Esophagus muscularis mucosa (tissue), 3 donors: ENCODE data around the gene SPC25.

Experiments
- POLR2A ChIP-seq: fragments of 450-650 bp; IDR thresholded peaks from one replicate; pipeline ENCODE4 v1.6.1; 2017; ENCODE audit warnings: antibody characterized with exemption, moderate library complexity, mild to moderate bottlenecking, low read depth
- POLR2AphosphoS5 ChIP-seq, 2 donors: sonication (generic); formaldehyde crosslinking; IDR thresholded peaks; one replicate each; pipeline ENCODE4 v1.6.1; 2017; ENCODE audit warnings: antibody characterized with exemption in 2 of 2
- TF ChIP-seq, protein P1 (sequence below), 3 experiments: fragments of 200-600 bp in 2 of 3; fragments of 450-650 bp in 1 of 3; sonication (generic) in 2 of 3; IDR thresholded peaks; one replicate each; pipeline ENCODE4 v1.5.1; 2017 to 2019; ENCODE audit warnings: antibody characterized with exemption in 3 of 3, mild to moderate bottlenecking in 2 of 3, moderate library complexity in 1 of 3

GRCh38 chr2:168920504-168921157, 30.4 kb upstream of the SPC25 start:
- TF ChIP-seq, protein P1, sequence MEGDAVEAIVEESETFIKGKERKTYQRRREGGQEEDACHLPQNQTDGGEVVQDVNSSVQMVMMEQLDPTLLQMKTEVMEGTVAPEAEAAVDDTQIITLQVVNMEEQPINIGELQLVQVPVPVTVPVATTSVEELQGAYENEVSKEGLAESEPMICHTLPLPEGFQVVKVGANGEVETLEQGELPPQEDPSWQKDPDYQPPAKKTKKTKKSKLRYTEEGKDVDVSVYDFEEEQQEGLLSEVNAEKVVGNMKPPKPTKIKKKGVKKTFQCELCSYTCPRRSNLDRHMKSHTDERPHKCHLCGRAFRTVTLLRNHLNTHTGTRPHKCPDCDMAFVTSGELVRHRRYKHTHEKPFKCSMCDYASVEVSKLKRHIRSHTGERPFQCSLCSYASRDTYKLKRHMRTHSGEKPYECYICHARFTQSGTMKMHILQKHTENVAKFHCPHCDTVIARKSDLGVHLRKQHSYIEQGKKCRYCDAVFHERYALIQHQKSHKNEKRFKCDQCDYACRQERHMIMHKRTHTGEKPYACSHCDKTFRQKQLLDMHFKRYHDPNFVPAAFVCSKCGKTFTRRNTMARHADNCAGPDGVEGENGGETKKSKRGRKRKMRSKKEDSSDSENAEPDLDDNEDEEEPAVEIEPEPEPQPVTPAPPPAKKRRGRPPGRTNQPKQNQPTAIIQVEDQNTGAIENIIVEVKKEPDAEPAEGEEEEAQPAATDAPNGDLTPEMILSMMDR (IDR thresholded peaks at IDR 0.05): peak; percentile 44 to 66 (median 60)
- TF ChIP-seq POLR2AphosphoS5 (IDR thresholded peaks at IDR 0.05): no peak
- no peak for TF ChIP-seq POLR2A
